Keratinocyte (primary cell): Measurements from ENCODE around the gene GSK3A. TPM values are rescaled to one million over a fixed set of nuclear protein-coding genes. Genes with fewer than 3 reads are reported as not detected.

ENCODE experiments used
- DNase-seq: peaks from one replicate; pipeline ENCODE4 v3.0.0-alpha.2; 2011; ENCODE audit warnings: low read depth, missing footprints, low spot score
- FAIRE-seq: peaks from 2 replicates; lab custom pipeline; 2011; peaks lifted over from hg19 to GRCh38; lab: Jason Lieb, UNC
- H2AFZ ChIP-seq: 2 replicates; pipeline ENCODE4 v1.6.0; 2012; ENCODE audit warnings: low read length, control low read depth, inconsistent platforms; ENCODE audit not compliant: control insufficient read depth
- H3K27ac ChIP-seq: 2 replicates; pipeline ENCODE4 v1.5.1; 2011; ENCODE audit warnings: low read length; ENCODE audit not compliant: control insufficient read depth, insufficient read depth
- H3K27me3 ChIP-seq: 3 replicates; pipeline ENCODE4 v1.6.0; 2011; ENCODE audit warnings: low read length; ENCODE audit not compliant: control insufficient read depth, insufficient read depth; ENCODE audit errors: extremely low read depth
- H3K36me3 ChIP-seq, 2 experiments: 2 replicates in 1 of 2; 3 replicates in 1 of 2; pipeline ENCODE4 v1.5.1; 2011; ENCODE audit warnings: low read length in 2 of 2, mild to moderate bottlenecking in 1 of 2; ENCODE audit not compliant: control insufficient read depth in 2 of 2, insufficient read depth in 2 of 2; ENCODE audit errors: extremely low read depth in 1 of 2
- H3K4me1 ChIP-seq: 3 replicates; pipeline ENCODE4 v1.5.1; 2011; ENCODE audit warnings: low read length; ENCODE audit not compliant: control insufficient read depth, insufficient read depth; ENCODE audit errors: extremely low read depth
- H3K4me2 ChIP-seq: 3 replicates; pipeline ENCODE4 v1.6.0; 2011; ENCODE audit warnings: low read depth, low read length; ENCODE audit not compliant: control insufficient read depth, insufficient read depth; ENCODE audit errors: extremely low read depth
- H3K4me3 ChIP-seq, 3 experiments: fragments of 200-600 bp in 1 of 3; sonication (generic) in 1 of 3; 2 replicates in 2 of 3; 3 replicates in 1 of 3; pipeline ENCODE4 v1.5.1; 2011 to 2016; ENCODE audit warnings: low read length in 3 of 3, mild to moderate bottlenecking in 3 of 3, control low read depth in 2 of 3, inconsistent platforms in 1 of 3, low read depth in 1 of 3, mixed read lengths in 1 of 3, mixed run types in 1 of 3, moderate library complexity in 1 of 3; ENCODE audit not compliant: control insufficient read depth in 2 of 3, insufficient read depth in 2 of 3; ENCODE audit errors: extremely low read depth in 1 of 3
- H3K79me2 ChIP-seq: 2 replicates; pipeline ENCODE4 v1.6.0; 2012; ENCODE audit warnings: low read length; ENCODE audit not compliant: control insufficient read depth, insufficient read depth
- H3K9ac ChIP-seq: 3 replicates; pipeline ENCODE4 v1.6.0; 2011; ENCODE audit warnings: low read length; ENCODE audit not compliant: control insufficient read depth, insufficient read depth; ENCODE audit errors: extremely low read depth
- H3K9me1 ChIP-seq: 3 replicates; pipeline ENCODE4 v1.6.0; 2011; ENCODE audit warnings: low read length; ENCODE audit not compliant: control insufficient read depth, insufficient read depth; ENCODE audit errors: extremely low read depth
- H3K9me3 ChIP-seq: 2 replicates; pipeline ENCODE4 v1.5.1; 2012; ENCODE audit warnings: low read depth, low read length; ENCODE audit not compliant: control insufficient read depth
- H4K20me1 ChIP-seq: 3 replicates; pipeline ENCODE4 v1.6.0; 2011; ENCODE audit warnings: low read length; ENCODE audit not compliant: control insufficient read depth, insufficient read depth; ENCODE audit errors: extremely low read depth
- EZH2 ChIP-seq: IDR thresholded peaks from one replicate; pipeline ENCODE4 v1.6.1; 2012; ENCODE audit warnings: inconsistent platforms, mild to moderate bottlenecking, low read length, moderate library complexity
- dilution Hi-C: fragments of 300-500 bp; cut with MboI; formaldehyde crosslinking; loops from one replicate; pipeline ENCODE4 v1.7.0; 2020; ENCODE audit warnings: low sequenced_read_pairs; ENCODE audit not compliant: extremely low pct_ligation_motif_present
- polyA plus RNA-seq, 5 experiments: library from polyadenylated mRNA; depleted of rRNA in 3 of 5; stranded (reverse) in 3 of 5; stranded (forward) in 1 of 5; unstranded in 1 of 5; fragments of >200 nt; gene quantifications; 1 replicate in 1 of 5; 2 replicates in 3 of 5; 3 replicates in 1 of 5; pipeline versions ENCODE4 v1.2.1 to v1.2.3, GENCODE V29; 2011 to 2012; ENCODE audit warnings: missing spikeins in 2 of 5, low read depth in 1 of 5, low replicate concordance in 1 of 5
- TF ChIP-seq, protein P1 (sequence below), 3 experiments: IDR thresholded peaks in 1 of 3; conservative IDR thresholded peaks in 1 of 3; optimal IDR thresholded peaks in 1 of 3; 2 replicates in 2 of 3; 3 replicates in 1 of 3; pipeline versions ENCODE3 to v1.5.1; 2011; ENCODE audit warnings: low read length in 3 of 3, mild to moderate bottlenecking in 3 of 3, moderate library complexity in 2 of 3, control low read depth in 1 of 3, inconsistent platforms in 1 of 3; ENCODE audit not compliant: insufficient read depth in 2 of 3; ENCODE audit errors: extremely low read depth in 1 of 3

Gene GSK3A
- polyA plus RNA-seq, 1 donor (not counting 4 experiments of a cell fraction or from before 2014, with no cell fraction given), result 36.9 TPM

DNA sequence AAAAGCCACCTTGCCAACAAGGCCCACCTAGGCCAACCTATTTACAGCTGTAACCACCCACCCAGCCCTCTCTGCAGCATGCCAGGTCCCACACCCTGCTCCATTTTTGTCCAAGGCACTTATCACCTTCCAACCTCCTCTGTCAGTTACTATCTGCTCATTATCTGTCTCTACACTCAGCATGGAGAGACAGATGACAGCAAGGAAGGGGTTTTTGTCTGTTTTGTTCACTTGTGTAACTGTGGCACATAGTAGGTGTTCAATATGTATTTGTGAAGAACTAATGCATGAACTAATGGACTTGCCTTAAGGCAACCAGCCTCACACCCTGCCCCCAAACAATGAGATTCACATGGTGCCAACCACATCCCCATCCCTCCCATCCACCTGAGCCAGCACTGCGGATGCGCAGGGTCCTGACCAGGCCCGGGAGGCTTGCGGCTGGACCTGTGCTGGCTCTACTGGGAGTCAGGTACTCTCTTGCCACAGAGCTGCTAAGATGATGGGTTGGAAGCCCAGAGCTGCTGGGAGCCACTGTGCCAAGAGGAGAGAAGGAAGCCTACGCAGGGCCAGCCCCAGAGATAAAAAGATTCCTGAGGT is 42.2 kb downstream of the GSK3A start:
- Histone ChIP-seq H3K27me3 (no peaks in the 10 kb centered on the region), H4K20me1 (no peaks in the 10 kb centered on the region), H3K9me3 (no peaks in the 10 kb centered on the region), H3K9me1 (peaks cover 2% of the 10 kb centered on the region), H3K79me2 (peaks cover 24% of the 10 kb centered on the region), H3K4me3 (no peak overlapping the region), H2AFZ (no peak overlapping the region), H3K36me3 (peaks cover 41 to 57% of the 10 kb centered on the region in 2 experiments), H3K9ac (peak overlapping the region; percentile 29), H3K4me2 (peak overlapping the region; percentile 74), H3K4me1 (peaks cover 31% of the 10 kb centered on the region), H3K27ac (peak overlapping the region; percentile 42)
- DNase-seq, result no peak
- FAIRE-seq, result no peak
- TF ChIP-seq, protein P1, sequence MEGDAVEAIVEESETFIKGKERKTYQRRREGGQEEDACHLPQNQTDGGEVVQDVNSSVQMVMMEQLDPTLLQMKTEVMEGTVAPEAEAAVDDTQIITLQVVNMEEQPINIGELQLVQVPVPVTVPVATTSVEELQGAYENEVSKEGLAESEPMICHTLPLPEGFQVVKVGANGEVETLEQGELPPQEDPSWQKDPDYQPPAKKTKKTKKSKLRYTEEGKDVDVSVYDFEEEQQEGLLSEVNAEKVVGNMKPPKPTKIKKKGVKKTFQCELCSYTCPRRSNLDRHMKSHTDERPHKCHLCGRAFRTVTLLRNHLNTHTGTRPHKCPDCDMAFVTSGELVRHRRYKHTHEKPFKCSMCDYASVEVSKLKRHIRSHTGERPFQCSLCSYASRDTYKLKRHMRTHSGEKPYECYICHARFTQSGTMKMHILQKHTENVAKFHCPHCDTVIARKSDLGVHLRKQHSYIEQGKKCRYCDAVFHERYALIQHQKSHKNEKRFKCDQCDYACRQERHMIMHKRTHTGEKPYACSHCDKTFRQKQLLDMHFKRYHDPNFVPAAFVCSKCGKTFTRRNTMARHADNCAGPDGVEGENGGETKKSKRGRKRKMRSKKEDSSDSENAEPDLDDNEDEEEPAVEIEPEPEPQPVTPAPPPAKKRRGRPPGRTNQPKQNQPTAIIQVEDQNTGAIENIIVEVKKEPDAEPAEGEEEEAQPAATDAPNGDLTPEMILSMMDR (optimal IDR thresholded peaks at IDR 0.05 in 1 of 3, IDR thresholded peaks at IDR 0.05 in 1 of 3, conservative IDR thresholded peaks at IDR 0.05 in 1 of 3; ENCODE audit: extremely low read depth in 1 of 3, insufficient read depth in 2 of 3, low read length in 3 of 3), result no peak
- no peak for TF ChIP-seq EZH2
- dilution Hi-C loops, result no loop called here

DNA sequence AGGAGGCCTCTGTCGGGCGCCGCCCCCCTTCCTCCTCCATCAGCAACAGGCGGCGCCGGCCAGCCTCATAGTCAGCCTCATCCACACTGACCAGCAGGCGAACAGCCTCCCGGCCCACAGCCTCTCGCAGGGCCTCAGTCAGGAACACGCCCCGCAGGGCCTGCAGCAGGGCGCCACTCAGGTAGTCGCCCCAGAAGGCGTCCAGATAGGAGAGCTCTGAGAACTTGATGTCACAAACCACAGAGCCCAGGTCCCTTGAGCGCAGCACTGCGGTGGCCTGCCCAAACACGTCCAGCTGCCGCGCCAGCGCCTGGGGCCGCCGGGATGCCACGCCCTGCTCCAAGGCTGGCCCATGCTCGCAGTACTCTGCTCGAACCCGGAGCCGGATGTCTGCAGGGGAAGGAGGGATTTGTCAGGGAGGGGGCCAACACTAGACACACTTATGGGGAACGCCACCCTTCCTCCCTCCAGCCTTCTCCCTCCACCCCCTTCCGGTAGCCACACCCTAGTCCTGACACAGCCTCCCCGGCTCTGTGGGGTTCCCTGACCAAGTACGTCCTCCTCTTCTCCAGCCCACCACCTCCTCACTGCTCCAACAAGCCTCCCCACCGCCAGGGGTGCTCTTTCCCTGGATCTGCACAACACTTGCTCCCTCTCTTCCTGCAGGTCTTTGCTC is 42.8 kb downstream of the GSK3A start:
- peak overlapping the region; percentile 45 for H3K9ac ChIP-seq
- FAIRE-seq (peak; percentile 83), DNase-seq (peak; percentile 93)
- H3K36me3 ChIP-seq, result peaks cover 41 to 57% of the 10 kb centered on the region in 2 experiments
- TF ChIP-seq, protein P1 (optimal IDR thresholded peaks at IDR 0.05 in 1 of 3, IDR thresholded peaks at IDR 0.05 in 1 of 3, conservative IDR thresholded peaks at IDR 0.05 in 1 of 3; ENCODE audit: extremely low read depth in 1 of 3, insufficient read depth in 2 of 3, low read length in 3 of 3), result peak; percentile 67 to 83 (median 76)
- no peak for TF ChIP-seq EZH2
- H3K27me3 ChIP-seq, result no peaks in the 10 kb centered on the region
- peaks cover 2% of the 10 kb centered on the region for H3K9me1 ChIP-seq
- H3K4me1 ChIP-seq, result peaks cover 31% of the 10 kb centered on the region
- H3K4me2 ChIP-seq, result peak overlapping the region; percentile 74
- no peak overlapping the region for H2AFZ ChIP-seq
- H3K27ac ChIP-seq, result peak overlapping the region; percentile 42
- no peaks in the 10 kb centered on the region for H3K9me3 ChIP-seq
- peaks cover 20% of the 10 kb centered on the region for H3K79me2 ChIP-seq
- H4K20me1 ChIP-seq, result no peaks in the 10 kb centered on the region
- dilution Hi-C loops, result no loop called here
- no peak overlapping the region for H3K4me3 ChIP-seq
